Fibroblast of gingiva (primary cell): ENCODE measurements around the gene NELFCD.
A peak's percentile ranks its signal among the peaks of the same experiment; 100 is the strongest.
"Not testable (repeated sequence)": the region's sequence is repeated elsewhere in the genome, so short reads cannot be mapped to it uniquely, and the experiment has no call there.

ENCODE experiments used
- DNase-seq: peaks from one replicate; pipeline ENCODE4 v3.0.0-alpha.2; 2011; ENCODE audit warnings: low read depth

NELFCD gene

GRCh38 chr20:58980711-58981627 is at the start of gene NELFCD:
Gene NELFCD (plus strand): TSS chr20:58981256. CDS start chr20:58981310, 54 bp downstream.
- DNase-seq = peak; percentile 77

- no peak for DNase-seq
These were observed 48.9 kb upstream of the NELFCD start for GRCh38 chr20:58932170-58932569.

DNA sequence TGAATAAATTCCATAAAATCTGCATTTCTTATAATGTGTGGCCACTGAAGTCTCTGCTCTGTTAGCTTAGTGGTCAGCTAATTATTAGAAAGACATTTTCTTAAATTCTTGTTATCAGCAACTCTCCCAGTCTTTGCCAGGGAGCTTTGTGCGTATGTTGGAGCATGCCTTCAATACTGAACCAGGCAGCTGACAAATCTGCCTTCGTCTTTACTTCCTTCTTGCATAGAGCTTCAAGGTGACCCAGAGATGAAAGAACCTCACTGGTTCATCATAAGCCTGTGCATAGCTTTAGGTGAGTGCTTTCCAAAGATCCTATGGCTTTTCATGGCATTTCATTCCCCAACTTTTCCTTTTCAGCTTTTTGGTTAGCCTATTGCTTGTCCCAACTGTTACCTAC is 43.0 kb upstream of the NELFCD start:
- DNase-seq = no peak

GRCh38 chr20:58938541-58938940 is 42.5 kb upstream of the NELFCD start:
- no peak for DNase-seq

DNA sequence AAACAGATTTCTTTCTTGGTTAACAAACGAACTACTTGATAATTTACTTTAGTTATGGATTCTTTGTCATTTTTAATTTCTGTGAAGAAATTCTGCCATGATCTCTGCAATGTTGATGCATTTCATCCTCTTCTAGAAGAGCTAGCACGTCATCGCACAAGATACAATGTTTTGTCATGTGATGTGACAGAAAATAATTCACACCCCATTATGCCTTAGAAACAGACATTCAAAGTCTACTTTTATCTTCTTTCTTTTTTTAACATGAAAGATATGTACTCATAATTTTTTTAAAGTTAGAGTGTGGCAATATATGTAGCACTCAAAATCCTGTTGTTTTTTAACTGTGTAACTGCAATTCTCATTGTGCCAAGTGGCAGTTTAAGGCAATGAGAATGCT is 39.6 kb upstream of the NELFCD start:
- DNase-seq = no peak

GRCh38 chr20:58942549-58942948 is 38.5 kb upstream of the NELFCD start:
- DNase-seq = no peak

GRCh38 chr20:58944610-58945009 is 36.4 kb upstream of the NELFCD start:
- no peak for DNase-seq

DNA sequence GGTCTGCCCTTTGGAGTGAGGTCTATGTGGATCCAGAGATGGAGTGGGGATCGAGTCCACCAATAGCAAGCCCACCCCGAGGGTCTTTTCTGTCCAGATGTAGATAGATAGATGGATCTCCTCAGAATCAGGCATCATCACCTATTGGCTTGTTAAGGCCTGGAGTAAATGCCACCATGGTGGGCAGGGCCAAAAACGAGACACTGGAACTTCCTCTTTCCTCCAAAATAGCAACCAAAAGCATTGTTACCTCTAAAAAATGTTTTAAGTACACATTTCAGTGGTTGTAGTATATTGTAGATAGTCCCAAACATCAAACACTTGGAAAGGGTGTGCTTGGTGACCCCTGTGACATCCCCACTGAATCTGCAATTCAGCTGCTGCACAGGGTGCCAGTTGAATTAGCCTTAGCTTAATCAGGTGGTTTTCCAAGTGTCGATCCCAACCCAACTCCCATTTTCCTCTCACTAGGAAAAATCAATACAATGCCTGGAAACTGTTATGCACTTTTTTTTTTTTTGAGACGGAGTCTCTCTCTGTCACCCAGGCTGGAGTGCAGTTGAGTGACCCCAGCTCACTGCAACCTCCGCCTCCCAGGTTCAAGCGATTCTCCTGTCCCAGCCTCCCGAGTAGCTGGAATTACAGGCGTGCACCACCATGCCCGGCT is 35.0 kb upstream of the NELFCD start:
- no peak for DNase-seq

DNA sequence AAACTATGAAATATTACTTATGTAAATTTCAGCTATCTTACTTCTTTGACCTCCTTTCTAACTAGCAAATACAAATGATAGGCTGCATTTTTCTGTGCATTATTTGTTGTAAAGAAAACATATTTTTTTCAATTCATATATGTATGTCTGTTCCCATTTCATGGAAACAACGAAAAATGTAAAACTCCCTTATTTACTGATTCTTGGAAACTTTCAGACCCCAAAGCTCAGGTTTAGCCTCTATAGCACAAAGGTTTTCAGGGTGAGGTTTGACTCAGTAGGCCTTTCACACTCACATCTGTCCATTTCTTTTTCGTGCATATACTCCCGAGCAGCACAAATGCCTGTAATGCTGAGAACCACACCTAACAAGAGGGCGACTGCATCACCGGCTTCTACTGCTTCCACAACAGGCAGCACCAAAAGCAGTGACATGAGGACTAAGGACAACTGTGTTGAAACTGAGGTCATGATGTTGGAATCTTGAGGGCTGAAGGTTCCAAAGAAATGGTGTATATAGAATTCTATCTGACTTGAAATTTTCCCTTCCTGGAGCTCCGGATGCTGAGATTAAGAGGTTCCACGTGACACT is 33.2 kb upstream of the NELFCD start:
- DNase-seq = not testable (repeated sequence)

GRCh38 chr20:58950603-58951002 is 30.5 kb upstream of the NELFCD start:
- DNase-seq = no peak

- DNase-seq = no peak
These were observed 28.0 kb upstream of the NELFCD start for GRCh38 chr20:58953050-58953449.

GRCh38 chr20:58956078-58956477 is 25.0 kb upstream of the NELFCD start:
- DNase-seq = no peak

- DNase-seq = no peak
These were observed 21.4 kb upstream of the NELFCD start for GRCh38 chr20:58959652-58960051.

DNA sequence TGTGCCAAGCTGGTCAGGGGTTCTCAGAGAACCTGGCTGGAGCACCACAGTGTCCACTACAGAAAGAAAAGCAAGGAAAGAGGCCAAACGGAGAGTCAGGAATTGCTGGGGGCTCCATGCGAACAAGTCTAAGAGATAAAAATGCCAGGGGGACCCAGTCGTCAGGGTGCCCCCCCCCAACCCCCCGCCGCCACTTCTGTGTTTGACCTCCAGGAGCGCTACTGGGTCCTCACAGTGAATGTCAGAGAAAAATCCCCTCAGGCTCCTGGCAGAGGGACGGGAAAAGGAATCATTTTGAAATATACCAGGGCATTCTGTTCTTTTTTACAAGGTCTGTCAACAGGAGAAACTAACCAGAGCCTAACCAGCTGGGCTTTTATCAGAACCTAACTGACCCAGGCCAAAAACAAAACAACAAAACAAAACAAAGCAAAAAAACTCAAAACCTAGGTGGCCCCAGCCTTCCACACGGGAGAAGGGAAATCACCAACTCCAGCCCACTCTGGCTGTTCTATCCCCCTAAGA is 17.9 kb upstream of the NELFCD start:
- DNase-seq = no peak

GRCh38 chr20:58963922-58964321 is 17.1 kb upstream of the NELFCD start:
- DNase-seq = not testable (repeated sequence)

GRCh38 chr20:58965270-58966064 is 15.6 kb upstream of the NELFCD start:
- no peak for DNase-seq

DNA sequence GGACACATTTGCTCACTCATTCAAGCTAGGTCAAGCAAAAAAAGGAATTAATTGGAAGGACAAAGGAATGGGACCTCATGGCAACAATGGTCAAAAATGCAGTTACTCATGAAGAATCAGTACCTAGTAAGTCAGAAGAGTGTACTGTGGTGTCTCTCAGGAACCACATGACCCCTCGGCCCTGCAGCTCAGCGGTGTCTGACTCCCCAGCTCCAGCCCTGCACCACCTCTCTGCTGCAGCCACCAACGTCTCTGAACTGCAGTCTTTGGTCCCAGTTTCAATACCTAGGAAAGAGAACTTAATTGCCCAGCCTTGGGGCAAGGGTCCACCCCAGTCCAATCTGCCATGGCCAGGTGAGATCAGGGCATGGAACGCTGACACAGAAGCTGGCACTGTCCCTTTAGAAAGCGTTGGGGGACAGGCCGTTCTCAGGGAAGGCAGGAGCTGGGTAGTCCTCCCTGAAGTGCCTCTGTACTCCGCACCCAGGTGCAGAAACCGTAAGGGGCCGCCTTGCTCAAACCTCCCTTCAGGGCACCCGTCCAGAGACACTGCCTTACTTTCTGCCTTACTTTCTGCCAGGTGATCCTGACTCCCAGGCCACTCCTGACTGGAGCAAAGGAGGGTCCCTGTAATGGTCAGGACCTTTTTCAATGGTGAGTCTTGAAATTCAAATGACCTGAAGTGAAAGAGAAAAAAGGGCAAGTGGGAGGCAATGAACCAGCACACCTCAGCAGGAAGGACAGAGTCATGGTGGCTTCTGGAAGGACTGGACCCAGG is 13.2 kb upstream of the NELFCD start:
- no peak for DNase-seq

GRCh38 chr20:58969439-58969838 is 11.6 kb upstream of the NELFCD start:
- DNase-seq = no peak

- no peak for DNase-seq
These were observed 10.9 kb upstream of the NELFCD start for GRCh38 chr20:58970146-58970545.

DNA sequence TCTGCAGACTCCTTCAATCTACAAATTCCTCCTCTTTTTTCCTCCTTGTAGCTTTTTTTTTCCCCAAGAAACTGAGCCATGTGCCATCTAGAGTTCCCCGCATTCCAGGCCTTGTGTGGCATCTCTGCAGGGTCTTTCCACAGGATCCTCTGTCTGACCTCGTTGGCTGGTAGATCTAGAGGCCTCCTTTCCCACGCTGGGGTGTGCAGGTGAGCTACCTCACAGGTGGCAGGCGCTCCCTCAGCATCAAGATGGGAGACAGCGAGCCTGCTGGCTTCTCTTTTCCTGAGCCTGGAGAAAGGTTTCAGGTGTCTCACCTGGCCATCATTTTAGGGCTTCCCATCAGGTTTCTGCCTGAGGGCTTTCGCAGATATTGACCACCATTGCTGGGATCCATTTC is 9.6 kb upstream of the NELFCD start:
- no peak for DNase-seq

- DNase-seq = no peak
These were observed 7.9 kb upstream of the NELFCD start for GRCh38 chr20:58973179-58973578.
